GM23338 (cell line): ENCODE measurements around the gene SULT1B1. TPM values are rescaled to one million over a fixed set of nuclear protein-coding genes. Genes with fewer than 3 reads are reported as not detected.

Experiments used
- ATAC-seq: fragments of 200-7000 bp; cut with Tn5 transposase; 3 replicates; pipeline ENCODE4 v1.9.1; 2020
- DNase-seq: peaks from one replicate; pipeline ENCODE4 v3.0.0-alpha.2; 2015; ENCODE audit warnings: low spot score
- H2AFZ ChIP-seq: fragments of 200-600 bp; sonication (generic); 2 replicates; pipeline ENCODE4 v1.8.0; 2016; ENCODE audit warnings: antibody characterized with exemption, mild to moderate bottlenecking, moderate library complexity
- H3F3A ChIP-seq: fragments of 200-600 bp; sonication (generic); replicated peaks from 2 replicates; pipeline ENCODE4 v1.8.0; 2017; ENCODE audit warnings: antibody characterized with exemption, mixed run types, low read depth
- H3K27ac ChIP-seq: fragments of 200-600 bp; sonication (generic); 2 replicates; pipeline ENCODE4 v1.6.1; 2016; ENCODE audit warnings: low read depth
- H3K27me3 ChIP-seq: fragments of 200-600 bp; sonication (generic); 2 replicates; pipeline ENCODE4 v1.8.0; 2016; ENCODE audit warnings: mild to moderate bottlenecking, mixed run types, moderate library complexity; ENCODE audit not compliant: insufficient read depth
- H3K36me3 ChIP-seq: fragments of 200-600 bp; sonication (generic); 2 replicates; pipeline ENCODE4 v1.8.0; 2016; ENCODE audit warnings: mild to moderate bottlenecking; ENCODE audit not compliant: insufficient read depth
- H3K4me1 ChIP-seq: fragments of 200-600 bp; sonication (generic); 2 replicates; pipeline ENCODE4 v1.8.0; 2016; ENCODE audit warnings: mild to moderate bottlenecking, moderate library complexity; ENCODE audit not compliant: insufficient read depth
- H3K4me2 ChIP-seq: fragments of 200-600 bp; sonication (generic); 2 replicates; pipeline ENCODE4 v1.7.1; 2017; ENCODE audit warnings: mixed run types
- H3K4me3 ChIP-seq: fragments of 200-600 bp; sonication (generic); 2 replicates; pipeline ENCODE4 v1.6.1; 2016; ENCODE audit warnings: mixed run types
- H3K79me2 ChIP-seq: fragments of 200-600 bp; sonication (generic); replicated peaks from 2 replicates; pipeline ENCODE4 v1.8.0; 2017; ENCODE audit warnings: mild to moderate bottlenecking; ENCODE audit not compliant: insufficient read depth
- H3K9me2 ChIP-seq: fragments of 200-600 bp; sonication (generic); 2 replicates; pipeline ENCODE4 v1.8.0; 2017; ENCODE audit not compliant: insufficient read depth
- H4K20me1 ChIP-seq: fragments of 200-600 bp; sonication (generic); replicated peaks from 2 replicates; pipeline ENCODE4 v1.8.0; 2017; ENCODE audit warnings: mild to moderate bottlenecking; ENCODE audit not compliant: insufficient read depth
- H3K27ac Mint-ChIP-seq: 2 replicates; pipeline ENCODE4 v1.8.0; 2020; ENCODE audit warnings: inconsistent platforms, mild to moderate bottlenecking, moderate library complexity, mixed read lengths
- H3K27me3 Mint-ChIP-seq: 3 replicates; pipeline ENCODE4 v1.8.0; 2022; ENCODE audit warnings: low read depth, mild to moderate bottlenecking, moderate library complexity, mixed read lengths, inconsistent platforms; ENCODE audit not compliant: insufficient read depth, poor library complexity
- H3K36me3 Mint-ChIP-seq: 3 replicates; pipeline ENCODE4 v1.8.0; 2021; ENCODE audit warnings: low read depth, mild to moderate bottlenecking, inconsistent platforms, moderate library complexity, mixed read lengths
- H3K4me1 Mint-ChIP-seq: 3 replicates; pipeline ENCODE4 v1.8.0; 2020; ENCODE audit warnings: mild to moderate bottlenecking, inconsistent platforms, mixed read lengths
- H3K4me3 Mint-ChIP-seq: 3 replicates; pipeline ENCODE4 v1.8.0; 2021; ENCODE audit warnings: moderate library complexity, mild to moderate bottlenecking, inconsistent platforms, mixed read lengths
- H3K9me3 Mint-ChIP-seq: 3 replicates; pipeline ENCODE4 v1.8.0; 2020; ENCODE audit warnings: moderate library complexity, mild to moderate bottlenecking, inconsistent platforms, mixed read lengths
- CREB1 ChIP-seq: fragments of 250-450 bp; sonication (Bioruptor Pico); IDR thresholded peaks from 2 replicates; pipeline ENCODE4 v1.5.0; 2020; ENCODE audit warnings: low read depth, mild to moderate bottlenecking, moderate library complexity
- EZH2 ChIP-seq: fragments of 200-600 bp; sonication (generic); IDR thresholded peaks from one replicate; pipeline ENCODE4 v1.8.0; 2017; ENCODE audit warnings: antibody characterized with exemption, mild to moderate bottlenecking, low read depth; ENCODE audit not compliant: unreplicated experiment
- EZH2phosphoT487 ChIP-seq: fragments of 200-600 bp; sonication (generic); IDR thresholded peaks from one replicate; pipeline ENCODE4 v1.8.1; 2018; ENCODE audit warnings: antibody characterized with exemption; ENCODE audit not compliant: unreplicated experiment
- JUNB ChIP-seq: IDR thresholded peaks from one replicate; pipeline ENCODE4 v1.6.1; 2016; ENCODE audit warnings: antibody characterized with exemption; ENCODE audit not compliant: unreplicated experiment
- NANOG ChIP-seq: IDR thresholded peaks from 2 replicates; pipeline ENCODE4 v1.6.1; 2016; ENCODE audit warnings: antibody characterized with exemption, borderline replicate concordance
- POLR2AphosphoS5 ChIP-seq: IDR thresholded peaks from 2 replicates; pipeline ENCODE4 v1.6.1; 2016; ENCODE audit warnings: antibody characterized with exemption, low read depth
- STAT1 ChIP-seq: IDR thresholded peaks from one replicate; pipeline ENCODE4 v1.6.1; 2016; ENCODE audit warnings: antibody characterized with exemption; ENCODE audit not compliant: unreplicated experiment
- ZNF114 ChIP-seq: fragments of 250-450 bp; sonication (Bioruptor Pico); IDR thresholded peaks from 2 replicates; pipeline ENCODE4 v1.5.0; 2020; ENCODE audit warnings: mild to moderate bottlenecking, moderate library complexity
- ZNF331 ChIP-seq: fragments of 250-450 bp; sonication (Bioruptor Pico); IDR thresholded peaks from 2 replicates; pipeline ENCODE4 v1.5.0; 2020; ENCODE audit warnings: low read depth, mild to moderate bottlenecking, moderate library complexity
- polyA plus RNA-seq: library from polyadenylated mRNA; unstranded; fragments of >200 nt; fragmentation: Nextera tagmentation; extraction: Ambion mirVana; gene quantifications from 2 replicates; pipeline ENCODE4 v1.2.1, GENCODE V29; 2016
- total RNA-seq: library from RNA; depleted of rRNA; stranded (reverse); fragments of >200 nt; shearing (Covaris generic); gene quantifications from 2 replicates; pipeline ENCODE4 v1.2.3, GENCODE V29; 2014
- TF ChIP-seq, protein P1 (sequence below): fragments of 250-450 bp; sonication (Bioruptor Pico); IDR thresholded peaks from 2 replicates; pipeline ENCODE4 v1.5.0; 2020; ENCODE audit warnings: mild to moderate bottlenecking, moderate library complexity
- TF ChIP-seq, protein P2 (sequence below): IDR thresholded peaks from 2 replicates; pipeline ENCODE4 v1.6.1; 2016; ENCODE audit warnings: antibody characterized with exemption
- TF ChIP-seq, protein P3 (sequence below): IDR thresholded peaks from one replicate; pipeline ENCODE4 v1.6.1; 2018; ENCODE audit warnings: antibody characterized with exemption; ENCODE audit not compliant: unreplicated experiment
- TF ChIP-seq, protein P4 (sequence below), 2 experiments: fragments of 200-600 bp in 1 of 2; sonication (generic) in 1 of 2; conservative IDR thresholded peaks; 2 replicates each; pipeline versions ENCODE4 v1.5.1 to v1.6.1; 2016 to 2017; ENCODE audit warnings: antibody characterized with exemption in 2 of 2, low read depth in 2 of 2, mild to moderate bottlenecking in 2 of 2, moderate library complexity in 1 of 2

Gene SULT1B1
- total and polyA plus RNA-seq, 2 experiments from 2014 or later = not detected

DNA sequence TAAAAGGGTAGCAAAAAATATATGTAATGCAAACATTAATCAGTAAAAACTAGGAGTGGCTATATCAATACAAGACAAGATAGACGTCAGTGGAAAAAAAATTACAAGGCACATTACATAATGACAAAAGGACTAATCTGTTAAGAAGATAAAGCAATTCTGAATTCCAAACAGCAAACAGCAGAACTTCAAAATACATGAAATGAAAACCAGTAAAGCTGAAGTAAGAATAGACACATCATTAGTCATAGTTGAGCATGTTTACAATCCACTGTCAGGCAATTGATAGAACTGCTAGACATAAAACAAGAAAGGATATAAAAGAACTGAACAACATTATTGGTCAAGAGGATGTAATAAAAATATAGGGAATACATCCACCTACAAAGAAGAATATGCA lies 12.2 kb downstream of the SULT1B1 start:
- no peaks in the 10 kb centered on the region for H3K4me1 ChIP-seq
- no peak overlapping the region for H3K4me2 ChIP-seq
- no peaks in the 10 kb centered on the region for H3K4me1 Mint-ChIP-seq
- no peaks in the 10 kb centered on the region for H4K20me1 ChIP-seq
- H3K4me3 Mint-ChIP-seq = no peak overlapping the region
- DNase-seq (no peak), ATAC-seq (no peak)
- no peak overlapping the region for H3K27ac Mint-ChIP-seq
- no peaks in the 10 kb centered on the region for H3K36me3 ChIP-seq
- TF ChIP-seq POLR2AphosphoS5 (no peak), STAT1 (no peak), JUNB (no peak), ZNF114 (CRISPR knock-in tag) (no peak), NANOG (no peak), ZNF331 (no peak), EZH2phosphoT487 (no peak), CREB1 (CRISPR knock-in tag) (no peak), EZH2 (no peak)
- TF ChIP-seq, protein P1, sequence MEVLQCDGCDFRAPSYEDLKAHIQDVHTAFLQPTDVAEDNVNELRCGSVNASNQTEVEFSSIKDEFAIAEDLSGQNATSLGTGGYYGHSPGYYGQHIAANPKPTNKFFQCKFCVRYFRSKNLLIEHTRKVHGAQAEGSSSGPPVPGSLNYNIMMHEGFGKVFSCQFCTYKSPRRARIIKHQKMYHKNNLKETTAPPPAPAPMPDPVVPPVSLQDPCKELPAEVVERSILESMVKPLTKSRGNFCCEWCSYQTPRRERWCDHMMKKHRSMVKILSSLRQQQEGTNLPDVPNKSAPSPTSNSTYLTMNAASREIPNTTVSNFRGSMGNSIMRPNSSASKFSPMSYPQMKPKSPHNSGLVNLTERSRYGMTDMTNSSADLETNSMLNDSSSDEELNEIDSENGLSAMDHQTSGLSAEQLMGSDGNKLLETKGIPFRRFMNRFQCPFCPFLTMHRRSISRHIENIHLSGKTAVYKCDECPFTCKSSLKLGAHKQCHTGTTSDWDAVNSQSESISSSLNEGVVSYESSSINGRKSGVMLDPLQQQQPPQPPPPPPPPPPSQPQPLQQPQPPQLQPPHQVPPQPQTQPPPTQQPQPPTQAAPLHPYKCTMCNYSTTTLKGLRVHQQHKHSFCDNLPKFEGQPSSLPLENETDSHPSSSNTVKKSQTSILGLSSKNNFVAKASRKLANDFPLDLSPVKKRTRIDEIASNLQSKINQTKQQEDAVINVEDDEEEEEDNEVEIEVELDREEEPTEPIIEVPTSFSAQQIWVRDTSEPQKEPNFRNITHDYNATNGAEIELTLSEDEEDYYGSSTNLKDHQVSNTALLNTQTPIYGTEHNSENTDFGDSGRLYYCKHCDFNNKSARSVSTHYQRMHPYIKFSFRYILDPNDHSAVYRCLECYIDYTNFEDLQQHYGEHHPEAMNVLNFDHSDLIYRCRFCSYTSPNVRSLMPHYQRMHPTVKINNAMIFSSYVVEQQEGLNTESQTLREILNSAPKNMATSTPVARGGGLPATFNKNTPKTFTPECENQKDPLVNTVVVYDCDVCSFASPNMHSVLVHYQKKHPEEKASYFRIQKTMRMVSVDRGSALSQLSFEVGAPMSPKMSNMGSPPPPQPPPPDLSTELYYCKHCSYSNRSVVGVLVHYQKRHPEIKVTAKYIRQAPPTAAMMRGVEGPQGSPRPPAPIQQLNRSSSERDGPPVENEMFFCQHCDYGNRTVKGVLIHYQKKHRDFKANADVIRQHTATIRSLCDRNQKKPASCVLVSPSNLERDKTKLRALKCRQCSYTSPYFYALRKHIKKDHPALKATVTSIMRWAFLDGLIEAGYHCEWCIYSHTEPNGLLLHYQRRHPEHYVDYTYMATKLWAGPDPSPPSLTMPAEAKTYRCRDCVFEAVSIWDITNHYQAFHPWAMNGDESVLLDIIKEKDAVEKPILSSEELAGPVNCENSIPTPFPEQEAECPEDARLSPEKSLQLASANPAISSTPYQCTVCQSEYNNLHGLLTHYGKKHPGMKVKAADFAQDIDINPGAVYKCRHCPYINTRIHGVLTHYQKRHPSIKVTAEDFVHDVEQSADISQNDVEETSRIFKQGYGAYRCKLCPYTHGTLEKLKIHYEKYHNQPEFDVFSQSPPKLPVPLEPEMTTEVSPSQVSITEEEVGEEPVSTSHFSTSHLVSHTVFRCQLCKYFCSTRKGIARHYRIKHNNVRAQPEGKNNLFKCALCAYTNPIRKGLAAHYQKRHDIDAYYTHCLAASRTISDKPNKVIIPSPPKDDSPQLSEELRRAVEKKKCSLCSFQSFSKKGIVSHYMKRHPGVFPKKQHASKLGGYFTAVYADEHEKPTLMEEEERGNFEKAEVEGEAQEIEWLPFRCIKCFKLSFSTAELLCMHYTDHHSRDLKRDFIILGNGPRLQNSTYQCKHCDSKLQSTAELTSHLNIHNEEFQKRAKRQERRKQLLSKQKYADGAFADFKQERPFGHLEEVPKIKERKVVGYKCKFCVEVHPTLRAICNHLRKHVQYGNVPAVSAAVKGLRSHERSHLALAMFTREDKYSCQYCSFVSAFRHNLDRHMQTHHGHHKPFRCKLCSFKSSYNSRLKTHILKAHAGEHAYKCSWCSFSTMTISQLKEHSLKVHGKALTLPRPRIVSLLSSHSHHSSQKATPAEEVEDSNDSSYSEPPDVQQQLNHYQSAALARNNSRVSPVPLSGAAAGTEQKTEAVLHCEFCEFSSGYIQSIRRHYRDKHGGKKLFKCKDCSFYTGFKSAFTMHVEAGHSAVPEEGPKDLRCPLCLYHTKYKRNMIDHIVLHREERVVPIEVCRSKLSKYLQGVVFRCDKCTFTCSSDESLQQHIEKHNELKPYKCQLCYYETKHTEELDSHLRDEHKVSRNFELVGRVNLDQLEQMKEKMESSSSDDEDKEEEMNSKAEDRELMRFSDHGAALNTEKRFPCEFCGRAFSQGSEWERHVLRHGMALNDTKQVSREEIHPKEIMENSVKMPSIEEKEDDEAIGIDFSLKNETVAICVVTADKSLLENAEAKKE (CRISPR knock-in tag) = no peak
- TF ChIP-seq, protein P2, sequence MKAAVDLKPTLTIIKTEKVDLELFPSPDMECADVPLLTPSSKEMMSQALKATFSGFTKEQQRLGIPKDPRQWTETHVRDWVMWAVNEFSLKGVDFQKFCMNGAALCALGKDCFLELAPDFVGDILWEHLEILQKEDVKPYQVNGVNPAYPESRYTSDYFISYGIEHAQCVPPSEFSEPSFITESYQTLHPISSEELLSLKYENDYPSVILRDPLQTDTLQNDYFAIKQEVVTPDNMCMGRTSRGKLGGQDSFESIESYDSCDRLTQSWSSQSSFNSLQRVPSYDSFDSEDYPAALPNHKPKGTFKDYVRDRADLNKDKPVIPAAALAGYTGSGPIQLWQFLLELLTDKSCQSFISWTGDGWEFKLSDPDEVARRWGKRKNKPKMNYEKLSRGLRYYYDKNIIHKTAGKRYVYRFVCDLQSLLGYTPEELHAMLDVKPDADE = no peak
- TF ChIP-seq, protein P3, sequence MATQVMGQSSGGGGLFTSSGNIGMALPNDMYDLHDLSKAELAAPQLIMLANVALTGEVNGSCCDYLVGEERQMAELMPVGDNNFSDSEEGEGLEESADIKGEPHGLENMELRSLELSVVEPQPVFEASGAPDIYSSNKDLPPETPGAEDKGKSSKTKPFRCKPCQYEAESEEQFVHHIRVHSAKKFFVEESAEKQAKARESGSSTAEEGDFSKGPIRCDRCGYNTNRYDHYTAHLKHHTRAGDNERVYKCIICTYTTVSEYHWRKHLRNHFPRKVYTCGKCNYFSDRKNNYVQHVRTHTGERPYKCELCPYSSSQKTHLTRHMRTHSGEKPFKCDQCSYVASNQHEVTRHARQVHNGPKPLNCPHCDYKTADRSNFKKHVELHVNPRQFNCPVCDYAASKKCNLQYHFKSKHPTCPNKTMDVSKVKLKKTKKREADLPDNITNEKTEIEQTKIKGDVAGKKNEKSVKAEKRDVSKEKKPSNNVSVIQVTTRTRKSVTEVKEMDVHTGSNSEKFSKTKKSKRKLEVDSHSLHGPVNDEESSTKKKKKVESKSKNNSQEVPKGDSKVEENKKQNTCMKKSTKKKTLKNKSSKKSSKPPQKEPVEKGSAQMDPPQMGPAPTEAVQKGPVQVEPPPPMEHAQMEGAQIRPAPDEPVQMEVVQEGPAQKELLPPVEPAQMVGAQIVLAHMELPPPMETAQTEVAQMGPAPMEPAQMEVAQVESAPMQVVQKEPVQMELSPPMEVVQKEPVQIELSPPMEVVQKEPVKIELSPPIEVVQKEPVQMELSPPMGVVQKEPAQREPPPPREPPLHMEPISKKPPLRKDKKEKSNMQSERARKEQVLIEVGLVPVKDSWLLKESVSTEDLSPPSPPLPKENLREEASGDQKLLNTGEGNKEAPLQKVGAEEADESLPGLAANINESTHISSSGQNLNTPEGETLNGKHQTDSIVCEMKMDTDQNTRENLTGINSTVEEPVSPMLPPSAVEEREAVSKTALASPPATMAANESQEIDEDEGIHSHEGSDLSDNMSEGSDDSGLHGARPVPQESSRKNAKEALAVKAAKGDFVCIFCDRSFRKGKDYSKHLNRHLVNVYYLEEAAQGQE = no peak
- TF ChIP-seq, protein P4, sequence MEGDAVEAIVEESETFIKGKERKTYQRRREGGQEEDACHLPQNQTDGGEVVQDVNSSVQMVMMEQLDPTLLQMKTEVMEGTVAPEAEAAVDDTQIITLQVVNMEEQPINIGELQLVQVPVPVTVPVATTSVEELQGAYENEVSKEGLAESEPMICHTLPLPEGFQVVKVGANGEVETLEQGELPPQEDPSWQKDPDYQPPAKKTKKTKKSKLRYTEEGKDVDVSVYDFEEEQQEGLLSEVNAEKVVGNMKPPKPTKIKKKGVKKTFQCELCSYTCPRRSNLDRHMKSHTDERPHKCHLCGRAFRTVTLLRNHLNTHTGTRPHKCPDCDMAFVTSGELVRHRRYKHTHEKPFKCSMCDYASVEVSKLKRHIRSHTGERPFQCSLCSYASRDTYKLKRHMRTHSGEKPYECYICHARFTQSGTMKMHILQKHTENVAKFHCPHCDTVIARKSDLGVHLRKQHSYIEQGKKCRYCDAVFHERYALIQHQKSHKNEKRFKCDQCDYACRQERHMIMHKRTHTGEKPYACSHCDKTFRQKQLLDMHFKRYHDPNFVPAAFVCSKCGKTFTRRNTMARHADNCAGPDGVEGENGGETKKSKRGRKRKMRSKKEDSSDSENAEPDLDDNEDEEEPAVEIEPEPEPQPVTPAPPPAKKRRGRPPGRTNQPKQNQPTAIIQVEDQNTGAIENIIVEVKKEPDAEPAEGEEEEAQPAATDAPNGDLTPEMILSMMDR (conservative IDR thresholded peaks at IDR 0.05; ENCODE audit: low read depth in 2 of 2) = no peak
- H3K36me3 Mint-ChIP-seq = no peaks in the 10 kb centered on the region
- H3K4me3 ChIP-seq = no peak overlapping the region
- no peaks in the 10 kb centered on the region; the same call in 2 of the 3 replicates for H3K9me3 Mint-ChIP-seq
- no peaks in the 10 kb centered on the region for H3F3A ChIP-seq
- H3K79me2 ChIP-seq = no peaks in the 10 kb centered on the region
- no peaks in the 10 kb centered on the region for H3K27me3 Mint-ChIP-seq
- H3K9me2 ChIP-seq = peaks cover 3% of the 10 kb centered on the region
- no peaks in the 10 kb centered on the region for H3K27me3 ChIP-seq
- H2AFZ ChIP-seq = no peak overlapping the region
- no peak overlapping the region for H3K27ac ChIP-seq
